ENCODE measurements around the gene BCL2L1. TPM values are rescaled to one million over a fixed set of nuclear protein-coding genes. Genes with fewer than 3 reads are reported as not detected.

The BCL2L1 gene
- total and polyA plus RNA-seq, 2 experiments from 2014 or later, result 56.3 to 83.8 TPM

- H3K9me2 ChIP-seq (ENCODE audit: insufficient read depth), result no peaks in the 10 kb centered on the region
- H3K36me3 ChIP-seq (ENCODE audit: low read depth), result no peaks in the 10 kb centered on the region; the same call in 1 of the 2 replicates
- no peak overlapping the region for H2AFZ ChIP-seq
- H3K27ac ChIP-seq, result no peak overlapping the region
- no peak for TF ChIP-seq EZH2 (IDR thresholded peaks at IDR 0.05; ENCODE audit: insufficient read depth, poor library complexity, severe bottlenecking)
- no peak for TF ChIP-seq EZH2phosphoT487 (IDR thresholded peaks at IDR 0.05; ENCODE audit: insufficient read depth, low read depth)
- no peak overlapping the region for H3K4me3 ChIP-seq
- H3K4me1 ChIP-seq (ENCODE audit: insufficient read depth), result 0 out of 2 replicates have a peak, but pooled peaks cover 2% of the 10 kb centered on the region
- H3F3A ChIP-seq (ENCODE audit: insufficient read depth), result peaks cover 7% of the 10 kb centered on the region; the same call in 1 of the 2 replicates
- peaks cover 66% of the 10 kb centered on the region for H3K79me2 ChIP-seq (ENCODE audit: insufficient read depth)
- H3K27me3 ChIP-seq (replicated peaks; ENCODE audit: insufficient read depth), result no peaks in the 10 kb centered on the region
- H3K9me3 ChIP-seq (ENCODE audit: low read depth), result no peaks in the 10 kb centered on the region
- H3K9ac ChIP-seq, result no peak overlapping the region
- no peak overlapping the region for H3K4me2 ChIP-seq (ENCODE audit: unreplicated experiment)
- WGBS, 2 experiments (ENCODE audit: low coverage in 1 of 2, low lambda C conversion rate in 2 of 2, missing lambda C conversion rate in 2 of 2), result 98 to 99% methylated on average over 13 to 15 of the region's 15 CpGs
- H4K20me1 ChIP-seq (ENCODE audit: insufficient read depth), result no peaks in the 10 kb centered on the region
- in situ Hi-C loops (cut with MboI), result loop anchor here (10.0 kb wide), 1 partner anchor 57 kb away; the partner anchor contains the start of gene BCL2L1
- DNase-seq, result no peak
Observed at GRCh38 chr20:31667315-31668285, 55.1 kb downstream of the BCL2L1 start.

- in situ Hi-C loops (cut with MboI), result loop anchor here (10.0 kb wide), 1 partner anchor 58 kb away; the partner anchor contains the start of gene BCL2L1
- DNase-seq, result no peak
- Histone ChIP-seq H2AFZ (no peak overlapping the region), H3K9me3 (ENCODE audit: low read depth) (no peaks in the 10 kb centered on the region), H3K27ac (no peak overlapping the region), H3K27me3 (replicated peaks; ENCODE audit: insufficient read depth) (no peaks in the 10 kb centered on the region), H3F3A (ENCODE audit: insufficient read depth) (peaks cover 12% of the 10 kb centered on the region; the same call in 1 of the 2 replicates), H4K20me1 (ENCODE audit: insufficient read depth) (no peaks in the 10 kb centered on the region), H3K9ac (no peak overlapping the region), H3K79me2 (ENCODE audit: insufficient read depth) (peaks cover 57% of the 10 kb centered on the region), H3K4me3 (no peak overlapping the region), H3K4me1 (ENCODE audit: insufficient read depth) (0 out of 2 replicates have a peak, but pooled peaks cover 9% of the 10 kb centered on the region), H3K4me2 (ENCODE audit: unreplicated experiment) (no peak overlapping the region), H3K36me3 (ENCODE audit: low read depth) (no peaks in the 10 kb centered on the region; the same call in 1 of the 2 replicates), H3K9me2 (ENCODE audit: insufficient read depth) (no peaks in the 10 kb centered on the region)
- no peak for TF ChIP-seq EZH2phosphoT487 (IDR thresholded peaks at IDR 0.05; ENCODE audit: insufficient read depth, low read depth)
- no peak for TF ChIP-seq EZH2 (IDR thresholded peaks at IDR 0.05; ENCODE audit: insufficient read depth, poor library complexity, severe bottlenecking)
- 55 to 62% methylated on average over 7 of the region's 7 CpGs for WGBS, 2 experiments (ENCODE audit: low coverage in 1 of 2, low lambda C conversion rate in 2 of 2, missing lambda C conversion rate in 2 of 2)
Observed at GRCh38 chr20:31666258-31667042, 56.2 kb downstream of the BCL2L1 start.

GRCh38 chr20:31665753-31666152 lies 56.9 kb downstream of the BCL2L1 start:
- no peak overlapping the region for H3K9ac ChIP-seq
- no peak for DNase-seq
- H4K20me1 ChIP-seq (ENCODE audit: insufficient read depth), result no peaks in the 10 kb centered on the region
- no peaks in the 10 kb centered on the region; the same call in 1 of the 2 replicates for H3K36me3 ChIP-seq (ENCODE audit: low read depth)
- no peaks in the 10 kb centered on the region for H3K9me3 ChIP-seq (ENCODE audit: low read depth)
- H3K4me2 ChIP-seq (ENCODE audit: unreplicated experiment), result no peak overlapping the region
- peaks cover 50% of the 10 kb centered on the region for H3K79me2 ChIP-seq (ENCODE audit: insufficient read depth)
- in situ Hi-C loops (cut with MboI), result loop anchor here (10.0 kb wide), 1 partner anchor 59 kb away; the partner anchor contains the start of gene BCL2L1
- no peak overlapping the region for H3K4me3 ChIP-seq
- WGBS, 2 experiments (ENCODE audit: low coverage in 1 of 2, low lambda C conversion rate in 2 of 2, missing lambda C conversion rate in 2 of 2), result 96% methylated on average over 7 to 10 of the region's 10 CpGs
- no peaks in the 10 kb centered on the region for H3K27me3 ChIP-seq (replicated peaks; ENCODE audit: insufficient read depth)
- H3K27ac ChIP-seq, result no peak overlapping the region
- no peak for TF ChIP-seq EZH2phosphoT487 (IDR thresholded peaks at IDR 0.05; ENCODE audit: insufficient read depth, low read depth)
- no peak for TF ChIP-seq EZH2 (IDR thresholded peaks at IDR 0.05; ENCODE audit: insufficient read depth, poor library complexity, severe bottlenecking)
- no peaks in the 10 kb centered on the region for H3K9me2 ChIP-seq (ENCODE audit: insufficient read depth)
- no peak overlapping the region for H2AFZ ChIP-seq
- H3F3A ChIP-seq (ENCODE audit: insufficient read depth), result peaks cover 12% of the 10 kb centered on the region; the same call in 1 of the 2 replicates
- 0 out of 2 replicates have a peak, but pooled peaks cover 9% of the 10 kb centered on the region for H3K4me1 ChIP-seq (ENCODE audit: insufficient read depth)
